ENCODE data around the gene KDM4C.
"Not testable (repeated sequence)": the region's sequence is repeated elsewhere in the genome, so short reads cannot be mapped to it uniquely, and the experiment has no call there.

Gene KDM4C

DNA sequence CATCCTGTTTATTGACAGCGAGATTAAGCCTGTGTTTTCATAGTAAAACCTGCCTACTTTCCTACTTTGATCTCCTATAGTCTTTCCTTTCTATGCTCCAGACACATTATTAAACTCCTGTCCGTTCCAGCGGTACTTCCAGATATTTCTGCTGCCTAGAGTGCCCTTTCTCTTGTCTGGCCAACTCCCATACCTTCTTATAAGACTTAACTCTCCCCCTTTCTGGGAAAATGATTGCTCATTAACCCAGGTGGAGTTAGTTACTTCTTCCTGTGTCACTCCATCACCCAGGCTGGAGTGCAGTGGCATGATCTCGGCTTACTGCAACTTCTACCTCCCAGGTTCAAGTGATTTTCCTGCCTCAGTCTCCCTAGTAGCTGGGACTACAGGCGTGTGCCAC lies 33.1 kb downstream of the KDM4C start:
- TF ChIP-seq, protein P1, sequence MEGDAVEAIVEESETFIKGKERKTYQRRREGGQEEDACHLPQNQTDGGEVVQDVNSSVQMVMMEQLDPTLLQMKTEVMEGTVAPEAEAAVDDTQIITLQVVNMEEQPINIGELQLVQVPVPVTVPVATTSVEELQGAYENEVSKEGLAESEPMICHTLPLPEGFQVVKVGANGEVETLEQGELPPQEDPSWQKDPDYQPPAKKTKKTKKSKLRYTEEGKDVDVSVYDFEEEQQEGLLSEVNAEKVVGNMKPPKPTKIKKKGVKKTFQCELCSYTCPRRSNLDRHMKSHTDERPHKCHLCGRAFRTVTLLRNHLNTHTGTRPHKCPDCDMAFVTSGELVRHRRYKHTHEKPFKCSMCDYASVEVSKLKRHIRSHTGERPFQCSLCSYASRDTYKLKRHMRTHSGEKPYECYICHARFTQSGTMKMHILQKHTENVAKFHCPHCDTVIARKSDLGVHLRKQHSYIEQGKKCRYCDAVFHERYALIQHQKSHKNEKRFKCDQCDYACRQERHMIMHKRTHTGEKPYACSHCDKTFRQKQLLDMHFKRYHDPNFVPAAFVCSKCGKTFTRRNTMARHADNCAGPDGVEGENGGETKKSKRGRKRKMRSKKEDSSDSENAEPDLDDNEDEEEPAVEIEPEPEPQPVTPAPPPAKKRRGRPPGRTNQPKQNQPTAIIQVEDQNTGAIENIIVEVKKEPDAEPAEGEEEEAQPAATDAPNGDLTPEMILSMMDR (IDR thresholded peaks at IDR 0.05), result no peak
- H3K27me3 ChIP-seq, result no peaks in the 10 kb centered on the region
- H3K4me1 ChIP-seq, result peaks cover 0 to 16% (median 7%) of the 10 kb centered on the region in 4 donors
- no peak for DNase-seq
- no peak overlapping the region for H3K27ac ChIP-seq
- peaks cover 13 to 19% (median 19%) of the 10 kb centered on the region in 3 donors for H3K36me3 ChIP-seq
- intact Hi-C loops (cut with DNase I; ENCODE audit: low total_unique reads), result no loop called here
- H3K9me3 ChIP-seq, result no peaks in the 10 kb centered on the region
- H3K4me3 ChIP-seq, result no peak overlapping the region

DNA sequence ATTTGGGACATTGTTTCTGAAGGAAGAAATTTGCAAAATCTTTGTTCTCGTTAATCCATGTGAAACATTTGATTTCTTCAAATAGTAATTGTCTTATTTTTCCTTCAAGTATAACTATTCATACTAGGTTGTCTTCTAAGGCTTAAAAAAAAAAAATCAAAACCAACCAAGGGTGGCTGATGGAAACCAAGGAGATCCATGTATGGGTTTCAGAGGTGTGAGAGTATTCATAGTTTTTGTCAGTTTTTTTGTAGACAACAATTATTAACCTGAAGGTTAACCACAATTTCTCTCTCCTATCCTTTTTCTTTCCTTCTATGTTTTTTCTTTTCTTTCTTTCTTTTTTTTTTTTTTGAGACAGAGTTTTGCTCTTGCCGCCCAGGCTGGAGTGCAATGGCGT lies 35.4 kb downstream of the KDM4C start:
- H3K4me1 ChIP-seq, result peaks cover 0 to 4% (median 2%) of the 10 kb centered on the region in 4 donors
- H3K36me3 ChIP-seq, result peaks cover 13 to 24% (median 19%) of the 10 kb centered on the region in 3 donors
- no peak overlapping the region for H3K4me3 ChIP-seq
- no peaks in the 10 kb centered on the region for H3K27me3 ChIP-seq
- H3K9me3 ChIP-seq, result no peaks in the 10 kb centered on the region
- no peak for DNase-seq
- intact Hi-C loops (cut with DNase I; ENCODE audit: low total_unique reads), result no loop called here
- TF ChIP-seq, protein P1 (IDR thresholded peaks at IDR 0.05), result no peak
- H3K27ac ChIP-seq, result no peak overlapping the region

DNA sequence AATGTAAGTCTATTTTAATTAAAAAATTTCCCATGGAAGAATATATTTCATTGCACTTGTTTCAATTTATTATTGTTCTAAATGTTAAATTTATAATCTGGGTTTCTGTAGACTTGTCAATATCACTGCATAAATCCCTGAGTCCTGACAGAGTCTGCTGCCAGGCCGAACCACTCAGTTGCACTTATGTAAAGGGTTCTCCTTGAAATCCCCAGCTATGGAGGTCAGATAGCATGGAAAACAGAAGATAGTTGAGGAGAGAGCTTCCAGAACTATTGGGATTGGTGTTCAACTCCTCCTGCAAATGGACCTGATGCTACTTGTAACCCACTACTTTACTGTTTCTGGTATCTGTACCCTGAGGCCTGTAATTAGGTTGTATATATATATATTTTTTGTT lies 37.2 kb downstream of the KDM4C start:
- Histone ChIP-seq H3K9me3 (no peaks in the 10 kb centered on the region), H3K4me3 (no peak overlapping the region), H3K4me1 (no peaks in the 10 kb centered on the region), H3K27me3 (no peaks in the 10 kb centered on the region), H3K36me3 (peaks cover 13 to 26% (median 24%) of the 10 kb centered on the region in 3 donors), H3K27ac (no peak overlapping the region)
- no peak for DNase-seq
- TF ChIP-seq, protein P1 (IDR thresholded peaks at IDR 0.05), result no peak
- intact Hi-C loops (cut with DNase I; ENCODE audit: low total_unique reads), result no loop called here

DNA sequence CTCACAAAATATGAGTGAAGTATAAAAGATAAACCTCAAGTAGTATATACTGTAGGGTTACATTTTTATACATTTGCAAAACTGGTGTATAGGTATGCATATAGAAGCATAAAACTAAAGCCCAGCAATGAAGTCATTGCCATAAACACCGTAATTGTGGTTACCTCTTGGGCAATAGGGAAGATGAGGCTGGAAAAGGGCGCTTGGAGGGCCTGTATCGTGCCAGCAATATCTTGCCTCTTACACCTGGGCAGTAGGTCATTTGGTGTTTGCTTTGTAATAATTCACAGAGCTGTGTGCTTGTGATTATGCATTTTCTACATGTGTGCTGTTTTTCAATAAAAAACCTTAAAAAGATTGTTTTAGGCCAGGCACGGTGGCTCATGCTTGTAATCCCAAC lies 45.2 kb downstream of the KDM4C start:
- H3K27me3 ChIP-seq, result no peaks in the 10 kb centered on the region
- no peaks in the 10 kb centered on the region for H3K4me1 ChIP-seq
- peaks cover 0 to 26% (median 6%) of the 10 kb centered on the region in 3 donors for H3K36me3 ChIP-seq
- no peaks in the 10 kb centered on the region for H3K9me3 ChIP-seq
- no peak for DNase-seq
- H3K4me3 ChIP-seq, result no peak overlapping the region
- intact Hi-C loops (cut with DNase I; ENCODE audit: low total_unique reads), result no loop called here
- H3K27ac ChIP-seq, result no peak overlapping the region
- TF ChIP-seq, protein P1 (IDR thresholded peaks at IDR 0.05), result no peak

DNA sequence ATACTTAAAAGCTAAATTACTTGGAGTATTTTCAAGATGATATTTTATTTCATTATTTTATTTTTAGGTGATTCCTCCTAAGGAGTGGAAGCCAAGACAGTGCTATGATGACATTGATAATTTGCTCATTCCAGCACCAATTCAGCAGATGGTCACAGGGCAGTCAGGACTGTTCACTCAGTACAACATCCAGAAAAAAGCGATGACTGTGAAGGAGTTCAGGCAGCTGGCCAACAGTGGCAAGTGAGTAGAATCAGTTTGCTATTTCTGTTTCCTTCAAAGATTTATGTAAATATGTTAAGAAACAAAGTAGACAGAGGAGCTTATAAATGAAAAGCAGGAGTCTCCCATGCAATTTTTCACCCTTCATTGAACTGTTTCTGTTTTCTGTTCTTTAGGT lies 47.8 kb downstream of the KDM4C start:
- no peak overlapping the region for H3K27ac ChIP-seq
- H3K4me1 ChIP-seq, result no peaks in the 10 kb centered on the region
- H3K9me3 ChIP-seq, result no peaks in the 10 kb centered on the region
- no peak overlapping the region for H3K4me3 ChIP-seq
- DNase-seq, result no peak
- no peaks in the 10 kb centered on the region for H3K27me3 ChIP-seq
- peaks cover 0 to 19% (median 6%) of the 10 kb centered on the region in 3 donors for H3K36me3 ChIP-seq
- intact Hi-C loops (cut with DNase I; ENCODE audit: low total_unique reads), result no loop called here
- TF ChIP-seq, protein P1 (IDR thresholded peaks at IDR 0.05), result no peak

DNA sequence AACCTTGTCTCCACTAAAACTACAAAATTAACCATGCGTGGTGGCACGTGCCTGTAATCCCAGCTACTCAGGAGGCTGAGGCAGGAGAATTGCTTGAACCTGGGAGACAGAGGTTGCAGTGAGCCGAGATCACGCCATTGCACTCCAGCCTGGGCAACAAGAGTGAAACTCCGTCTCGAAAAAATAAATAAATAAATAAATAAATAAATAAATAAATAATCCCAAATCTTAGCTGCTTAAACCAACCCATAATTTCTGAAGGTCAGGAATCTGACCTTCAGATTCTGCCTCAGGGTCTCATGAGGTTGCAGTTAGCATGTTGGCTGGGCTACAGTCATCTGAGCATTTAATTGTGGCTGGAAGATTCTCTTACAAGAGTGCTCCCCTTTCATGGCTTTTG lies 48.5 kb downstream of the KDM4C start:
- H3K4me3 ChIP-seq; DNase-seq; intact Hi-C loops (cut with DNase I; ENCODE audit: low total_unique reads); H3K27ac ChIP-seq; H3K9me3 ChIP-seq; H3K27me3 ChIP-seq; H3K4me1 ChIP-seq: not testable (repeated sequence)
- peaks cover 0 to 19% (median 6%) of the 10 kb centered on the region in 3 donors for H3K36me3 ChIP-seq

DNA sequence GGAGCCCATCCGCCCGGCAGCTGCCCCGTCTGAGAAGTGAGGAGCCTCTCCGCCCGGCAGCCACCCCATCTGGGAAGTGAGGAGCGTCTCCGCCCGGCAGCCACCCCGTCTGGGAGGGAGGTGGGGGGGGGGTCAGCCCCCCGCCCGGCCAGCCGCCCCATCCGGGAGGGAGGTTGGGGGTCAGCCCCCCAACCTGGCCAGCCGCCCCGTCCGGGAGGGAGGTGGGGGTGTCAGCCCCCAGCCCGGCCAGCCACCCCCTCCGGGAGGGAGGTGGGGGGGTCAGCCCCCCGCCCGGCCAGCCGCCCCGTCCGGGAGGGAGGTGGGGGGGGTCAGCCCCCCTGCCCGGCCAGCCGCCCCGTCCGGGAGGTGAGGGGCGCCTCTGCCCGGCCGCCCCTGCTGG lies 49.9 kb downstream of the KDM4C start:
- H3K4me3 ChIP-seq; H3K27me3 ChIP-seq; H3K27ac ChIP-seq; intact Hi-C loops (cut with DNase I; ENCODE audit: low total_unique reads); DNase-seq; H3K9me3 ChIP-seq; H3K4me1 ChIP-seq: not testable (repeated sequence)
- peaks cover 0 to 19% (median 6%) of the 10 kb centered on the region in 3 donors for H3K36me3 ChIP-seq
